Gastroesophageal sphincter (tissue), 4 donors: ENCODE data around the gene ABI1. TPM values are rescaled to one million over a fixed set of nuclear protein-coding genes. Genes with fewer than 3 reads are reported as not detected.

Source experiments
- ATAC-seq: fragments of 150-250 bp; one replicate; pipeline ENCODE4 v1.9.1; 2016; ENCODE audit warnings: mild to moderate bottlenecking, moderate library complexity
- H3K27ac ChIP-seq, 4 donors: fragments of 200-600 bp; sonication (generic) in 3 of 4; 1 replicate in 3 of 4; 2 replicates in 1 of 4; pipeline ENCODE4 v1.5.1; 2016 to 2019
- H3K27me3 ChIP-seq: fragments of 200-600 bp; sonication (generic); one replicate; pipeline ENCODE4 v1.5.1; 2019
- H3K36me3 ChIP-seq, 2 donors: fragments of 200-600 bp; sonication (generic); one replicate each; pipeline ENCODE4 v1.5.1; 2019; ENCODE audit warnings: control low read depth in 1 of 2
- H3K4me1 ChIP-seq, 3 donors: fragments of 200-600 bp; sonication (generic); 1 replicate in 2 of 3; 2 replicates in 1 of 3; pipeline ENCODE4 v1.5.1; 2016 to 2019; ENCODE audit warnings: control low read depth in 2 of 3
- H3K4me3 ChIP-seq, 2 donors: fragments of 200-600 bp; sonication (generic); one replicate each; pipeline ENCODE4 v1.5.1; 2019; ENCODE audit warnings: mild to moderate bottlenecking in 1 of 2, moderate library complexity in 1 of 2
- H3K9me3 ChIP-seq, 3 donors: fragments of 200-600 bp; sonication (generic); one replicate each; pipeline ENCODE4 v1.5.1; 2017 to 2019; ENCODE audit warnings: control low read depth in 2 of 3
- EP300 ChIP-seq: sonication (generic); formaldehyde crosslinking; IDR thresholded peaks from one replicate; pipeline ENCODE4 v1.6.1; 2017; ENCODE audit warnings: antibody characterized with exemption, mild to moderate bottlenecking
- POLR2A ChIP-seq, 2 donors: fragments of 450-650 bp; IDR thresholded peaks; one replicate each; pipeline ENCODE4 v1.6.1; 2017; ENCODE audit warnings: antibody characterized with exemption in 2 of 2, mild to moderate bottlenecking in 2 of 2, moderate library complexity in 1 of 2
- POLR2AphosphoS5 ChIP-seq: sonication (generic); formaldehyde crosslinking; IDR thresholded peaks from one replicate; pipeline ENCODE4 v1.6.1; 2017; ENCODE audit warnings: antibody characterized with exemption
- WGBS, 2 donors: methylation state at CpG; one replicate each; pipeline ENCODE4 v1.1.5; 2018; ENCODE audit warnings: low coverage in 1 of 2; 5-methylcytosine and 5-hydroxymethylcytosine counted together
- total RNA-seq, 4 donors: library from RNA; depleted of rRNA; stranded (reverse); fragments of >200 nt; gene quantifications; one replicate each; pipeline ENCODE4 v1.1.0, GENCODE V29; 2016
- TF ChIP-seq, protein P1 (sequence below), 4 experiments: fragments of 200-600 bp in 2 of 4; fragments of 450-650 bp in 2 of 4; sonication (generic) in 1 of 4; IDR thresholded peaks; one replicate each; pipeline ENCODE4 v1.5.1; 2017 to 2019; ENCODE audit warnings: antibody characterized with exemption in 4 of 4, mild to moderate bottlenecking in 2 of 4, moderate library complexity in 2 of 4

The ABI1 gene
- total RNA-seq, 4 donors from 2014 or later, result 46.4 to 70.9 (median 50.8) TPM

DNA sequence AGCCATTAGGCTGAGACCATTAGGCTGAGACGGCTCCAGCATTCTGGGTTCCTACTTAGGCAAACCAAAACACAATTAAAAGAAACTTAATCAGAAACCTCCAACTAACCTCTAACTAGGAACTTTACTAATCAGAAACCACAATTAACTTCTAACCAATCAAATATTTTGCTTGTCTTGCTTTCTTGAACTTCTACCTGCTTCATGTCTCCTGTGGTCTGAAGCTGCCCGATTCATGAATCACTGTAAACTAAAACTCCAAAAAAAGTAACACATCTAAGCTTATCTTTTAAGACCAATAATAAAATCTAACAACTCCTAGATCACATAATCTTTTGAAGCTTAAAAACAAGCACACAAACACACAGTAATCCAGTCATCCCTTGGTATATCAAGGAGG is 87.1 kb downstream of the ABI1 start:
- no peak for ATAC-seq
- Histone ChIP-seq H3K4me3 (no peak overlapping the region), H3K9me3 (no peaks in the 10 kb centered on the region), H3K36me3 (peaks cover 0 to 8% of the 10 kb centered on the region in 2 donors), H3K27me3 (no peaks in the 10 kb centered on the region), H3K4me1 (peaks cover 0 to 13% (median 0%) of the 10 kb centered on the region in 3 donors), H3K27ac (no peak overlapping the region)
- 61 to 66% methylated on average over 2 of the region's 2 CpGs for WGBS, 2 donors
- TF ChIP-seq EP300 (no peak), POLR2A (IDR thresholded peaks at IDR 0.05) (no peak)
- TF ChIP-seq, protein P1, sequence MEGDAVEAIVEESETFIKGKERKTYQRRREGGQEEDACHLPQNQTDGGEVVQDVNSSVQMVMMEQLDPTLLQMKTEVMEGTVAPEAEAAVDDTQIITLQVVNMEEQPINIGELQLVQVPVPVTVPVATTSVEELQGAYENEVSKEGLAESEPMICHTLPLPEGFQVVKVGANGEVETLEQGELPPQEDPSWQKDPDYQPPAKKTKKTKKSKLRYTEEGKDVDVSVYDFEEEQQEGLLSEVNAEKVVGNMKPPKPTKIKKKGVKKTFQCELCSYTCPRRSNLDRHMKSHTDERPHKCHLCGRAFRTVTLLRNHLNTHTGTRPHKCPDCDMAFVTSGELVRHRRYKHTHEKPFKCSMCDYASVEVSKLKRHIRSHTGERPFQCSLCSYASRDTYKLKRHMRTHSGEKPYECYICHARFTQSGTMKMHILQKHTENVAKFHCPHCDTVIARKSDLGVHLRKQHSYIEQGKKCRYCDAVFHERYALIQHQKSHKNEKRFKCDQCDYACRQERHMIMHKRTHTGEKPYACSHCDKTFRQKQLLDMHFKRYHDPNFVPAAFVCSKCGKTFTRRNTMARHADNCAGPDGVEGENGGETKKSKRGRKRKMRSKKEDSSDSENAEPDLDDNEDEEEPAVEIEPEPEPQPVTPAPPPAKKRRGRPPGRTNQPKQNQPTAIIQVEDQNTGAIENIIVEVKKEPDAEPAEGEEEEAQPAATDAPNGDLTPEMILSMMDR (IDR thresholded peaks at IDR 0.05), result no peak

DNA sequence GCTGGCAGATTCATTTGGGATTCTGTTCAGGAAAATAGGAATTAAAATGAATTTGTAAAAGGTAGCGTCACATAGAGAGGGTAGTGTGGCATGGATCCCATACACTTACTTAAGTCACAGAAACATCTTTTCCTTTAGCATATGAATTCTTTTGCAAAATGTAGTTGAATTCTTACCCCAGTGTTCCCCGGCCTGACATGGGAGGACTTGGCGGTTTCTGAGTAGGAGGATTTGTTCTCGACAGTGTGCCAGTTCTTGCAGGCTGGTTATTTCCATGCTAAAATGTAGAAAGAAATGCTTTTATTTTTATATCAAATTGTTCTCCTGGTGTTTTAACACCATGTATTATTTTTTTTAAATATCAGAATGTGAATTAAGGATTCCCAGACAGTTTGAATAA is 90.7 kb downstream of the ABI1 start:
- TF ChIP-seq POLR2AphosphoS5 (no peak), EP300 (no peak), POLR2A (IDR thresholded peaks at IDR 0.05) (no peak)
- TF ChIP-seq, protein P1 (IDR thresholded peaks at IDR 0.05), result no peak
- Histone ChIP-seq H3K27ac (no peak overlapping the region), H3K4me1 (peaks cover 0 to 4% (median 0%) of the 10 kb centered on the region in 3 donors), H3K27me3 (no peaks in the 10 kb centered on the region), H3K9me3 (no peaks in the 10 kb centered on the region), H3K4me3 (no peak overlapping the region), H3K36me3 (peaks cover 0 to 26% of the 10 kb centered on the region in 2 donors)
- WGBS, 2 donors, result 93 to 100% methylated on average over 4 of the region's 4 CpGs
- no peak for ATAC-seq

DNA sequence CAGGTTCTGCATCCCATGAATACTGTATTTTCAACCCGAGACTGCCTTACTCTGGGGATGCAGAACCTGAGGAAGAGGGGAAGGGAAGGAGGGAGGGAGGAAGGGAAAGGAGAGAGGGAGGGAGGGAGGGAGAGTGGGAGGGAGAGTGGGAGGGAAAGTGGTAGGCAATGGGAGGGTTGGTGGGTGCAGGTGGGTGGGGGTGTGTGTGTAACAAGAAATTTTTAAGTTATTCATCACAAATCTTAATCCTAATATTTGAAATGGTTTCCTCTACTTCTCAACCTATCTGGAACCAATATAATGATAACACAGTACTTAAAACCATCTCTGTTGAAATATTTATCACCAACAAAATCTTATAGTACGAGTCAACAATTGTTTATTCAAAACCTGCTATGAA is 95.2 kb downstream of the ABI1 start:
- peaks cover 0 to 49% of the 10 kb centered on the region in 2 donors for H3K36me3 ChIP-seq
- H3K27me3 ChIP-seq, result no peaks in the 10 kb centered on the region
- no peak for ATAC-seq
- WGBS, 2 donors, result 96 to 100% methylated on average over 1 to 2 of the region's 2 CpGs
- no peak overlapping the region for H3K4me3 ChIP-seq
- H3K9me3 ChIP-seq, result no peaks in the 10 kb centered on the region
- TF ChIP-seq POLR2A (IDR thresholded peaks at IDR 0.05), result no peak
- TF ChIP-seq POLR2AphosphoS5, result no peak
- no peak for TF ChIP-seq EP300
- TF ChIP-seq, protein P1 (IDR thresholded peaks at IDR 0.05), result no peak
- no peak overlapping the region for H3K27ac ChIP-seq
- no peaks in the 10 kb centered on the region for H3K4me1 ChIP-seq

DNA sequence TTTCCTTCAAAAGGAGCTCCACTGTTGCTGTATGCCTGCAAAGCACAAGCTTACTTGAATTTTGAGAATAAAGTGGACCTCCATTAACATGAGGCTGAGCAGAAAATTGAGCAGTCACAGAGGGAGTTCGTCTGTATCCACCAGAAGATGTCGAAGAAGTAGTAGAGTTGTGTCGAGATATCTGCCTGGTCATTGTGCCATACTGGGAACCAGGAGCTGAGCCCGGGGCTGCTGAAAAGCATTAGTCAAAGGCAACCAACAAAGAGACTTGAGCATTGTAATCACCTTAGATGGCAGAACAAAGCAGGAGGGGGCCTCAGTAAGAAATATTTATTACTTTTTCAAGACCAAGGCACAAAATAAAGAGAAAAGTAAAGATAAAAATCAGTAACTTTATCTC is 101.8 kb downstream of the ABI1 start:
- Histone ChIP-seq H3K27ac (no peak overlapping the region), H3K4me3 (no peak overlapping the region), H3K36me3 (peaks cover 0 to 40% of the 10 kb centered on the region in 2 donors), H3K4me1 (no peaks in the 10 kb centered on the region), H3K9me3 (no peaks in the 10 kb centered on the region), H3K27me3 (no peaks in the 10 kb centered on the region)
- 80 to 83% methylated on average over 1 to 4 of the region's 4 CpGs for WGBS, 2 donors
- ATAC-seq, result no peak
- TF ChIP-seq, protein P1 (IDR thresholded peaks at IDR 0.05), result no peak
- no peak for TF ChIP-seq POLR2A (IDR thresholded peaks at IDR 0.05)
- TF ChIP-seq POLR2AphosphoS5, result no peak
- no peak for TF ChIP-seq EP300

DNA sequence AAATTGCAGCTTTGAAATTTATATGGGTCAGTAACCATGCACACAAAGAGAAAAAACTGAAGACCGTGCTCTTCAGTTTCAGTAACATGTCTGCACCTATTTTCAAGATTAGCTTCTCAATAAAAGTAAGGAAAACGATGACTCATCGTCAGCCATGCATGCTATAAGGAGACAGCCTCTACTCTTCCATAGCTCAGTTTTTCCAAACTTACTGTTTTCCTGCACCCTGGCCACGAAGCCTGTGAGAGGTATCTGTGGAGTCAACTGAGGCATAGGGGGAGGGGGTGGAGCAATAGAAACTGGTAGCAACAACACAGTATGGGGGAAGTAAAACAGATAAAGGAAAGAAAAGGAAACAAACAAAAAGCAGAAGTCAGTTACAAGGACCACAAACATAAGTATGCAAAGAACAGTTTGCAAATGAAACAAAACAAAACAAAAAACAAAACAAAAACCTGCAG is 105.3 kb downstream of the ABI1 start:
- no peak for ATAC-seq
- Histone ChIP-seq H3K4me3 (no peak overlapping the region), H3K9me3 (no peaks in the 10 kb centered on the region), H3K4me1 (no peaks in the 10 kb centered on the region), H3K36me3 (peaks cover 0 to 45% of the 10 kb centered on the region in 2 donors), H3K27ac (no peak overlapping the region), H3K27me3 (no peaks in the 10 kb centered on the region)
- TF ChIP-seq, protein P1 (IDR thresholded peaks at IDR 0.05), result no peak
- TF ChIP-seq POLR2AphosphoS5, result no peak
- TF ChIP-seq EP300, result no peak
- TF ChIP-seq POLR2A (IDR thresholded peaks at IDR 0.05), result no peak
- WGBS, 2 donors, result 74 to 77% methylated on average over 3 to 4 of the region's 4 CpGs
